Forelimb muscle (tissue), 1 donor: ENCODE data around the gene TBC1D22B. TPM values are rescaled to one million over a fixed set of nuclear protein-coding genes. Genes with fewer than 3 reads are reported as not detected.
"Not testable (repeated sequence)": the region's sequence is repeated elsewhere in the genome, so short reads cannot be mapped to it uniquely, and the experiment has no call there.

ENCODE experiments used
- DNase-seq: peaks from one replicate; pipeline ENCODE4 v3.0.0-alpha.2; 2013; ENCODE audit warnings: low read depth
- polyA plus RNA-seq: library from polyadenylated mRNA; unstranded; fragments of 120-200 nt; gene quantifications from one replicate; pipeline ENCODE4 v1.2.1, GENCODE V29; 2013; ENCODE audit not compliant: insufficient read length

Gene TBC1D22B
- polyA plus RNA-seq, 1 donor: 6.6 TPM

DNA sequence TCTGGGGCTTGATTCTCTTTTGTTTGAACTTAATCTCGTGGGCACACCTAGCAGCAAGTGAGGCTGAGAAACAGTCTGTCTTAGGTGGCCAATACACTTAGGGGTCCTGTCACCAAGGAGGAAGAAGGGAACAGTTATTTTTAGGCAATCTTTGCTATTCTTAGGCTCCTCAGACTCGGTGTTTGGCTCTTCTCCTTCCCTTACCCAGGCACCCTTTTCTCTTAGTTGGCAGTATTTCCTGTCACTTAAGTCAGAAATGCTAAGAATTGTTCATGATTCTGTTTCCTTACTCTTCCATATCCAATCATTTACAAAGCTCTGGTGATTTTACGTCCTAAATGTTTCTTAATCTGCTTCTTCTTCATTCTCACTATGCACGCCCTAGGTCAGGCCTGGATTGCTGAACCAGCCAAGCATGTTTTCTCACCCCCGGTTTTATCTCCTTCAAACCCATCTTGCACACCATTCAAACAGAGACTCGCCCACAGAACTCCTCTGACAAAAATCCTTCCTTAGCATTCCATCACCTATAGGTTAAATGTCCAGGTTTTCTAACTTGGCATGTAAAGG is 45.6 kb downstream of the TBC1D22B start:
- DNase-seq: no peak

DNA sequence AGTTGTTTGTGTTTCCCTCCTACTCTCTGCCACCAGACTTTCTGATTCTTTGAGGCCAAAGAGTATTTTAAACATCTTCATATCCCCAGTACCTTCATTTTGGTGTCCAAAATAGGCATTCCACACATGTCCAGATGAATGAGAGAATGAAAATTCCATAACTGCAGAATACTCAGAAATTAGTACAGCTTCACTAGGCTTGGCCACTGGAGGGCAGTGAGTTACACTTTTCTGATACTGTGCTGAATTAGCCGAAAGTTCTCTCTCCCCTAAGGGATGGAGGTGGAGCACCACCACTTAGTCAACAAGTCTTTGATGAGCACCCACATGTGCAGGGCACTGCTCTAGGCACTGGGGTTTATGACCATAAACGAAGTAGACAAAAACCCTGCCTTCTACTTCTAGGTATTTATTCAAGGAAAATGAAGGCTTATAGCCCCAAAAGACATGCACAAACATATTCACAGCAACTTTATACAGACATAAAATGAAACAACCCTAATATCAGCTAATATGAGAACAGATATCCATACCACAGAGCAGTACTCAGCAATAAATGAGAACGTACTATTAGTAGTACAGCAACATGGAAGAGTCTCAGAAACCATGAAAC is 46.4 kb downstream of the TBC1D22B start:
- DNase-seq: no peak

DNA sequence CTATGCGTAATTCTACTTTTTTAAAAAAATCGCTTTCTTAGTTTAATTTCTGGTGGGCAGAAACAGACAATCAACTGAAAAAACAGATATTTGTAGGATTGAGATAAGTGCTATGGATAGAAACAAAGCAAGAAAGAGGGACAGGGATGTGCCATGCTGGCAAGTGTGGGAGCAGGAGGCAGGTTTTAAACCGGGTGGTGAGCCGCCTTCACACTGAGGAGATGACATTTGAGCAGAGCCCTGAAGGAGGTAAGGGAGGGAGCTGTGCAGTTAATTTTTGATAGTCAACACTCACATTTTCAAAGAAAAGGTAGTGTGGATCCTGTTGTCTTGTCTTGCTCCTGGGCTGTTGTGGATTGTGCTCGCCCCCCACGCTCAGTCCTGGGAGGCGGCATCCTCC is 47.2 kb downstream of the TBC1D22B start:
- DNase-seq: no peak

DNA sequence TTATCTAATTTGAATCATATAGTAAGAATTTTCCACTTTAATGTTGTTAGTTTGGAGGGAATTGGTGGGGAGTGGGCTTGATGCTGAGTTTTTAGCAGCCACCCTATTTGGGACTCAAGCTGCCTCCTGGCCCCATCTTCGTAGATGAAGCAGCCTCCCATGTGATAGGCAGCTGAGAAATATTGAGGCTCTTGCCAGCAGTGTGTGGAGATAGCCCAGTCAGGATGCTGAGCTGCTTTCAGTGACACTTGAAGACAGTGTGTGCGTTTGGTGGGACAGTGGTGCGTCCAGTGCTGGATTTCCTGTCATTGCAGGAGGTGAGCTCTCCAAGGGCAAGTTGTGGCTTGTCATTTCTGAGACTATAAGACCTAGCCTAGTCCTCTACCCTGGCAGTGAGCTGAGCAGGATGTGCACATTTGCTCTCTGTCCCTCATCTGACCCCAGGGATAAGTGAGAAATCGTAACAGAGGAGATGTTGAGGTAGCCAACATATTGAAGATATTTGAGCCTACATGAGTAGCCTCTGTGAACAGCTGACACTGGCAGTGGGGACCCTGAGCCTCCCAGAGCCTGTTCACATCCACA is 48.4 kb downstream of the TBC1D22B start:
- DNase-seq: no peak

DNA sequence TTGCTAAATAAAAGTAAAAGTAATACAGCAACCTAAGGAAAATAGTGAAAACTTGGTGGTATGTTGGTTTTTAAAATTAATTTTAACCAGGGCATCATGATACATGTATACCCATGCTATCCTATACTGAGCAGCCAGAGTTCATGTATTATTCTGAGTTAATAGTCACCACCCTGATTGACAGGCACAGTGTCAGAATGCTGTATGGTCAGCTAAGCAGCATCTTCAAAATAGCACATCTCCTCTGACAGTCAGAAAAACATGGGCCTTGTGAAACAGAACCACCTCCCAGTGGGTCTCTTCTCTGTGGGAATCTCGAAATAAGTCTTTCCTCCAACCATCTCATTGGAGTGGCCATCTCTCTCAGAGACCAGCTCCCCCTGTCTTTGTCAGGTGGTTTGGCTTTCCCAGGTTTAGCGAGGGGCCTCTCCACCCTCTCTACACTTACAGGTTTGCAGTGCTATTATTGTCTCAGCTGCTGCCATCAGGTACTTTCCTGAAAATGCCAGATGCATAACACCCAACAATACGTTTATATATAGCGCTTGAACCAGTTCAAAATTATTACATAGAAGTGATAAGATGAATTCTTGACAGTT is 49.2 kb downstream of the TBC1D22B start:
- no peak for DNase-seq

DNA sequence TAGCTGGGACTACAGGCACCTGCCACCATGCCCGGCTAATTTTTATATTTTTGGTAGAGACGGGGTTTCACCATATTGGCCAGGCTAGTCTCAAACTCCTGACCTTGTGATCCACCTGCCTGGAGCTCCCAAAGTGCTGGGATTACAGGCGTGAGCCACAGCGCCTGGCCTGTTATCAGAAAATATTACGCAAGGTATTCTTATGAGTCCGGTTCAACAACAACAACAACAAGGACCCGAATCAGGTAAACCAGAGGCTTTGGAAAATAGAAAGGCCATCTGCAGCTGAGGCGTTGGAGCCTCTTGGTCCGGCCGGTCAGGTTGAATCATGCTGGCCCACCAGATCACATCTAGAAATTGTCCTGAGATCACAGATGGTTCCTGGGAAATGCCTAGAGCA is 49.9 kb downstream of the TBC1D22B start:
- not testable (repeated sequence) for DNase-seq

DNA sequence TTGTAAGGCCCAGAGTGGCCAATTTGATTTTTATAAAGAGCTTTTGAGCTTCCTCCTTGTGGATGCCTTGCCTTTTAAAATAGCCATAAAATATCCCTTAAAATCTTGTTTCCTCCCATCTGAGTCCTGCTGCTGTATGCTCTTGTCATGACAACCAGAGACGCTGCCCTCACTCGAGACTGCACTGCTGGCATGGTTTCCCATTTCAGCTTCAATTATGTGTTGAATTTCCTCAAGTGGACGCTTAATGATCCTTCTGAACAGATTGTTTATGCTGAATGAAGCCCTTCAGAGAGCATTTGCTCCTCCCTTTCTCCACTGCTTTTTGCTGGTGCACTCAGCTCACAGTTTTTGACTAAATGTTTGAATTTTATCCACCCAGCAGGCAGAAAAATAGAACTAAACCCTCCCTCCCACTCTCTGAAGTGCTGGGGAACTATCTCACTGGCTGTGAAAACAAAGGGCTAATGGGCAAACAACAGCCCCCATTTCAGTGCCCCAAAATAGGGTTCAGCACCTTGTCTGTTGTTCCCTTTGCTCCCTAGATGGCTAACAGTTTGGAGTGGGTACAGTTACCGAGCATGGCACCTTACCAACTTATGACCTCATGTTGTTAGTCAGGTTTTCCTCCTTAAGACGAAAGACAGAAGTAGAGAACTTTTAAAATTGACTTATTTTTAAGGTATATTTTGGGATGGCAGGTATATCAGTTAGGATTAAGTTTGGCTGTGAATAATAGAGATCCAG is 50.7 kb downstream of the TBC1D22B start:
- peak; percentile 64 for DNase-seq

DNA sequence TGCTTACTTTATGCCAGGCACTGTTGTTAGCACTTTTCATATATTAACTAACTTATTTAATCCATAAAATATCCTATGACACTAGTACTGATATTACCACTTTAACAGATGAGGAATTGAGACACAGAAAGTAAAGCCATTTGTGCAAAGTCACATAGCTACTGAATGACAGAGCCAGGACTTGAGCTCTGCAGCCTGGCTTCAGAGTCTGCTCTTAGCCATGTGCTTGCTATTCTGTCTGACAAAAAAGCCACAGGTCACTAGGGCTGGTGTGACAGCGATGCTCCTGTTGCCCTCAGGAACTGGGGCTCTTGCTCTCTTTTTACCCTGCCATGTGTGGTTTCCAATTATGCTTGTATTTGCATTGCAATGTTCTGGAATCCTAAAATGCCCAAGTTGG is 51.5 kb downstream of the TBC1D22B start:
- DNase-seq: no peak

DNA sequence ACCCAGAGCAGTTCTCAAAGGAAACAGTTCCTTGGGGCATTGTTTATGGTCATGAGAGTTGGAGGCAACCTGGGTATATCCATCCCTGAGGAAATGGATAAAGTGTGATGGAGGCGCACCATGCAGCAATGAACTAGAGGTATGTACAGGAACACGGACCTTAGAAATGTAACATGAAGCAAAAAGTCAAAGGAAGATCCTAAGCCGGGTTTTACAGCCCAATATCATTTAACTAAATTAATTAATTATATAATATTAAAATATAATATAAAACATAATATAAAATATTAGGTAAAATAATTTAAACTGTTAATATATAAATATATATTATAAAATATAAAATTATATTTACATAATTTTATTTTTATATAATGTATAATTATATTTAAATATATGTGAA is 52.1 kb downstream of the TBC1D22B start:
- DNase-seq: no peak

DNA sequence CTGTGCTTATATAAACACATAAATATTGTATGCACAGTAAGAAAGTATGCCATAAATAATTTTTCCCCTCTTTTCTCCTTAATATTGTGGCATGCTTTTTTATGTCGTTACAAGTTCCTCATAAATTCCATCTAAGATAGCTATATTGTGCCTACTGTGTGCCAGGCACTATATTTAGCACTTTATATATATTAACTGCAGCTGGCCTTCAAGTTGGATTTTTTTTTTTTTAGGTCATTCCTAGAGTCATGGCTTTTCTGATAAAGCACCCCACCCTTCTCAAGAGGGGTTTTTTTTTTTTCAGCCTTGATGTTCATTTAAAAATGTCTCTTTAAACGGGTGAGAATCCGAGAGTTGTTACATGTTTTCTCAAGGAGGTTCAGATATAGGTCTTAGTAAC is 53.4 kb downstream of the TBC1D22B start:
- DNase-seq: no peak

DNA sequence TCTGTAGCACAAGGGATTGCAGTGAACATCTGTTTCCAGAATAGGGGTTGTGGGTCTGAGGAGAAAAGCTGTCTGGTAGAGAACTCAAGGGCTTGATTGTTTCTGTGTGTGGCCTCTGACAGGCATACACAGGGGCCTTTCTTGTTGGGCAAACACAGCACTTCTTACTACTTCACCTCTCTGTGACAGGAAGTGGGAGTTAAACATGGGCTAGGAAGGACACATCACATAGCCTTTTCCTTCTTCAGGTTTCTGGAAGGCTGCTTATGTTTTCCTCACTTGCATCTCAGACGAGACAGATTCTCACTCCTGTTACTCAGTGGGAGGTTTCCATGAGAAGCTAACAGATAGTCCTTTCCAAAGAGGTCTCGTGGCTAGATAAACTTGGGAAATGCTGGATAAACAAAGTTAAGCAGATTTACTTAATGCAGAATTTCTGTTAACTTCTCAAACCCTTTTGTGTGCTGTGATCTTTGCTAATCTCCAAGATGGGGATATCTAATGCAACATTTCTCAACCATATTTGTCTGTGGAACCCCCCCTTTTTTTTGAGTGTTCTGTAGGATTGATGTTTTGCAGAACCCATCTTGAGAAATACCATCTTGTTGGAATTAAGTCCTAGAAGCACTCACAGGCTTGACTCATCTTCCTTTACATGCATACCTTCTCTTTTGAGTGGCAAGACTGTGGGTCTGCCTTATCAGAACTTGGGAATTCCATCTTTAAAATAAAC is 54.3 kb downstream of the TBC1D22B start:
- DNase-seq: no peak

DNA sequence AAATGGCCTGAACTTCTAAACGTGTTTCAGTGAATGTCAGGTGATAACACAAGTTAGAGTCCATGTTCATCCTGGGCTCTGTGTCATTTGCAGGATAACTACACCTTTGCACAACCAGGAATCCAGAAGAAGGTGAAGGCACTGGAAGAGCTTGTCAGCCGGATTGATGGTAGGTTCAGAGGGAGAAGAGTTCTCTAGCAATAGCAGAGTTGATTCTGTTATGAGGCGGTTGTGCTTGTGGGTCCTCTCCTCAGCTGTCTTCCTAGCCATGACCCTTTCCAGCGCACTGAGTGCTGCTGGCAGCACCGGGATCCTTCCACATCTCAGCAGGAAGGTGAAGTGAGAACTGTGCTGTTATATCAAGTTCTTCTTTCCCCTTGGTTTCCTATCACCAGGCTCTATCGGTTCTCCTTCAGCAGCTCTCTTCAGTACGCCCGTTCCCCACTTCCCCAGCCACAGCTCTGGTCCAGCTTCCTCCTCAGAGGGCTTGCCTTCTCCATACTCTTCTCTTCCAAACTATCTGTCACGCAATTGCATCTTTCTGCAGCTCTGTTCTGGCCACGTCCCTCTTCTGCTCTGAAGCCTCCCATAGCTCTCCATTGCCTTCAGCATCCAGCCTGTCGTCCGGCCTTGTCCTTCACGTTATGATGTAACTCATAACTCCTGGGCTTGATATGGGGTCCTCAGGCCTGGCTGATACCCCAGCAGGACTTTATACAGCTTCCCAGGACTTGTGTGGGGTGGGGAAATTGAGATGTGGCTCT is 56.3 kb downstream of the TBC1D22B start:
- DNase-seq: no peak

DNA sequence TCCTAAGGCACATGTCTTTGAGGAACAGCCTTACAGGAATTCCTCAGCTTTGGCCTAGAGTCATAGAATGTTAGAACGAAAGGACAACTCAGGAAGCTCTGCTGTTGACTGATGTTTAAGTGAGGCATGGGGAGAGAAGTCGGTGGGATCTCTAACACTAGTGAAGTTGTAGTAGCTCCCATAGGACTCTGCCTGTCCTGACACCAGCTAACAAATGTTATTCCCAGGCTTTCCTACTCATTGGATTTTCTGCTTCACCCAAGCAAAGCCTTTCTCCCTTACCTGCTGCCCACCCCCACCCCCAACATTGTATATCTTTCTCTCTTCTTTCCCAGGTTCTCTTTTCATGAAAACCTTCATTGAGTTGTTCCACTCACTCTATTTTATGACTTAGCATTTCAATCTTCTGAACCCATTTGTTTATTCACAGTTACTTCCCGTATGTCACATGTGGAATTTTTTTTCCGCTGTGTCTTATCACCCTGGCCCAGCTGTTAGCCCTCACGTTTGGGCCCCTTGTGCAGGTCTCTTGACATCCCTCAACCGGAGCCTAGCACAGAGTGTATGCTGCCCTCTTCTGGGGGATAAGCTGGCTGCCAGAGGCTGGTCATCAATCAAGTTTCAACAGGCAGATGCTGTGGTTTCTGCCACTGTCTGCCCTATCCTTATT is 57.0 kb downstream of the TBC1D22B start:
- no peak for DNase-seq

DNA sequence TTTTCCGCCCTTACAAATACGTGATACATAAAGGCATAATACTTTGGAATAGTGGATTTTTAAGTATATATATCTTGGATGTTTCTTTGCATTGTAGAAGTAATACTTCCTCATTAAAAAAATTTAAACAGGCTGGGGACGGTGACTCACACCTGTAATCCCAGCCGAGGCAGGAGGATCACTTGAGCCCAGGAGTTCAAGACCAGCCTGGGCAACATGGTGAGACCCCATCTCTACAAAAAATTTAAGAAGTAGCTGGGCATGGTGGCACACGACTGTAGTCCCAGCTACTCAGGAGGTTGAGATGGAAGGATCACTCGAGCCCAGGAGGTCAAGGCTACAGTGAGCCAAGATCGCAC is 57.6 kb downstream of the TBC1D22B start:
- no peak for DNase-seq

DNA sequence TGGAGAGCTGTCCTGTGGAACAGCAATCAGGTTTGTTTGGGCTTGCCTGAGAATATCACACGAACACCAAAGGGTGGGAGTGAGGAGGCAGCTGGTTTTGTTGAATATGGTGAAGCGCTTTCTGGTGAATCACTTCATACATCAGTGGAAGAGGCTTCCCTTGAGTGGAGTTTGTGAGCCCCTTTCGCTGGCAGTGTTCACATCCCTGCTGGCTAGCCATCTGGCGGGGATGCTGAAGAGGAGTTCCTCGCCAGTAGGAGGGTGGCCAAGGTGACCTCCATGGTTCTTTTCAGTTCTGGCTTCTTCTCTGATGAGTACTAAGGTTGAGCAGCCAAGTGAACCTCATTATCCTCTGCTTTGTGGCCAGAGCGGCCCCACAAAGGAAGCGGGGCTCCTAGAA is 58.5 kb downstream of the TBC1D22B start:
- no peak for DNase-seq

DNA sequence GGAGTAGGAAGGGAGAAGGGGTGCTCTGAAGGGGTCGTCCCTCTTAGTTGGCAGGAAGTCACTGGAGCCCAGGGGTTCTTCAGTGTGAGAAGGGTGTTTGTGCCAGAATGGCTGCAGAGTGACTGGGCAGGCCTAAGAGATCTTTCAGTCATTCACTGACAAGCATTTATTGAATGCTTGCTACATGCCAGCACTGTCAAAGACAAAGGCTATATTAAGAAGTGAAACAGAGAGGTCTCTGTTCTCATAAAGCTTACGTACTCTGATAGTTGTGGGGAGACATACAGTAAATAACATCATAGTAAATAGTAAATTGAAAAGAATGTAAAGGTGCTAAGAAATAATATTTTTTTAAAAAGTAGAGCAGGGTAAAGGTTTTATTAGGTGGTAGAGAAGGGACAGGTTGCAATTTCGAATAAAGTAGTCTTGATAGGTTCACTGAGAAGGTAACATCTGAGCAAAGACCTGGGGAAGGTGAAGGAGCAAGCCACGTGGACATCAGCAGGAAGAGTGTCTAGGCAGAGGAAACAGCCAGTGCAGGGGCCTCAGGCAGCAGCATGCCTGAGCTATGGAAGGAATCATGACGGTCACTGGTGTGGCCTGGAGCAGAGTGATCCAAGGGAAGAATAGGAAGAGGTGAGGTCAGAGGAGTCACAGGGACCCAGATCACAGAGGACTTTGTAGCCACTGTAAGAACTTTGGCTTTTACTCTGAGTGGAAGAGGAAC is 59.9 kb downstream of the TBC1D22B start:
- DNase-seq: no peak

DNA sequence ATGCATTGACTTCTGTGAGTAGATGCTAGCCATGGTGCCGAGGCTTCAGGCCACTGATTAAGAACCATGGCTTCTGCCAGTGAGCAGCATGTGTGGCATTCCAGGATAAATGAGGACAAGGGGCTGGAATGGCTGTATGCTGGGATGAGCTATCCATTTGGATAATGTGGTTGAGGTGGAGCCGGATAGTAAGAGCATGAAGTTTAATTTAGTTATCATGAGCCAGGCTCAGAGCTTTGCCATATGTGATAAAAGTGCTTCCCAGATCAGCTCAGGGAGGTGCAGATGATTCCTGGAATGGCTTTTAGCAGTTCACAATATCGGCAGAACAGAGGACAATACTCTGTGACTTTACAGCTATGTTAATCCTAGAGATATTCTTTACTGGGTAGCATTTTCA is 61.6 kb downstream of the TBC1D22B start:
- DNase-seq: no peak

DNA sequence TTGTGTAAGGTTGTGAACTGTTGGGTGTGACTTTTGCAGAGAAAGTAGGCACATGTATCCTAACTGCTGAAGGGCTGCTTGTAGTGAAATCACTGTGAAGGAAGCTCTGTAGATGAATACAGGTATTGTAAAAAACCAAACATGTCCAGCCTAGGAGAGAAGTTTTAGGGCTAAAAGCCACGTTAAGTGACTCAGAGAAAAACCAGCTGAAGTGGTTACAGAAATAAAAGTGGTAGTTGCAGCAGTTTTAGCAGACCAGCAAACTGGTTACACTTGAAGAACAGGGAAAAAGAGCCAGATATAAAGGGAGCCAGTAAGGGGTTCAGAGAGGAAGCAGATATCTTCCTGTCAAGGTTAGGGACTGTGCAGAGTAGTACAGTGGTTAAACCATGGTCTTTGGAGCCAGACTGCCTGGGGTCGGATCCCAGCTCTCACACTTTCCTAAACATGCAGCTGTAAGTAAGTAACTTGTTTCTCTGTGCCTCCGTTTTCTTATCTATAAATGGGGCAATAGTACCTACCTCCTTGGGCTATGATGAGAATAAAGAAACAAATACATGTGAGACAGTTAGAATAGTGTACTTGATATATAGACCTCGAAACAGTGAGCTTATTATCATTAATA is 62.4 kb downstream of the TBC1D22B start:
- DNase-seq: no peak

DNA sequence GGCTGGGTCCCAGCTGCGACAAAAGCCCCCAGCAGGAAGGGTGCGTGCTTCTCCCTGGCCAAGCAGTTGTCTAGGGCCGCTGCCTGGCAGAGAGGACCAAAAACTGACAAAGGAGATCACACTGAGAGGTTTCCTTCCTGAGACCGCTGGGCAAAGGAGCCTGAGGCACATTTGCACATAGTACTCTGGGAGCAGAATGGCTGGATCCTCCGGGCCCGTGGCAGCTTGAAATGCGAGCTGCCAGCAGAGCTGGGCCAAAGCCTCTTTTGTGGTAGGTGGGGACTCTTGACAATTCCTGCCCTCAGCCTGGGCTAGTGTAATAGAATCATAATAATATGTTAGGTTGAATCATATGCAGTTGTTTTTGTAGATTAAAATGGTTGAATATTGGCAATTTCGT is 63.1 kb downstream of the TBC1D22B start:
- no peak for DNase-seq
